DMS53 treated with DMSO at 0.1 percent for 48 hours (cell line): ENCODE results near the gene TTC28.
"Not testable (repeated sequence)": the region's sequence is repeated elsewhere in the genome, so short reads cannot be mapped to it uniquely, and the experiment has no call there.

Experiments used
- DNase-seq: peaks from one replicate; lab custom pipeline; 2025; ENCODE audit not compliant: unreplicated experiment; lab: John Stamatoyannopoulos, UW

TTC28 gene

GRCh38 chr22:28560743-28561101 is 118.9 kb downstream of the TTC28 start:
- DNase-seq, result not testable (repeated sequence)

GRCh38 chr22:28560046-28560742 is 119.4 kb downstream of the TTC28 start:
- DNase-seq, result no peak

GRCh38 chr22:28557184-28557583 is 122.5 kb downstream of the TTC28 start:
- DNase-seq, result no peak

- not testable (repeated sequence) for DNase-seq
Measured at GRCh38 chr22:28553108-28553866, 126.4 kb downstream of the TTC28 start.

DNA sequence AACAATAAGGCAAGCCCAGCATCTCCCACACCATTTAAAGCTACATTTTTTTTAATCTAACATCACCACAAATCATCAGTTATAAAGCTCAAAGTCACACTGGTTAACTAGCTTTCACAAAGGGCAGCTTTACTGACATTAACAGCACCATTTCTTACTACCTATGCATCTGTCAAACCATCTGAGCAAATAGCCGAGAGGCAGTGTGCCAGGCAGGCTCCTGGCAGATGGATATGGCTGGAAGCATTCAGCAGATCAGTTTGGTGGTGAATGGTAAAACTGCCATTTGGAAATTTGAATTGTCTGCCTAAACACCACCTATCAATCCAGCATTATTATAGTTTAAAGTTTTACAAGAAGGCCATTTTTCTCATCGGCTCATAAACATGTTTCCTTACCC is 131.2 kb downstream of the TTC28 start:
- no peak for DNase-seq

DNA sequence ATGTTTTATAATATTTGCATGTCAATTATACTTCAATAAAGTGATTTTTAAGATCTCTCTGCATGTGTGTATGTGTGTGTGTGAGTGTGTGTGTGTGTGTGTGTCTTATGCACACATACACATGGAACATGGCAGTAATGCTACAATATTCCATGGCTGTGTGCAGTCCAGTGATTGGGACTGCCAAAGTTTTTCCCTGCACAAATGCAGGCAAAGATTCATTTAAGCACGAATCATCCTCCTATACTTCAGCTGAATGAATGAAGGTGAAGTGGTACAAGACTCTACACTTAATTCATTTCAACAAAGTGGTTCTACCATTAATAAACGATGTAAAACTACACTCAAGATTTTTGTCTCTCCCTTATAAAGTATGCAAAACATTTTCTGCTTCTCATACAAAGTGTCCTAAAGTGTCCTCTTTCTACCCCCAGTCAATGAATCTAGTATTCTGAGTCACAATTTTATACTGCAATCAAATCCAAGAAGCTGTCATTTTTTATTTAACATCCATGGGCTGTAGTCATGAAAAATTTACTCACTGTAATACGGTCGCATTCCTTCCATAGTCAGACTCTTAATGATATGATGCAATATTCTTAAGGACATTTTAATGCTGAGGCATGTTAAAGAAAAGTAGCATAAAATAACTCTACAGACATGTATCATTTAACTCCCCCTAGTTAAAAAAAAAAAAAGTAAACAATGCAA is 132.4 kb downstream of the TTC28 start:
- DNase-seq, result no peak

- DNase-seq, result no peak
Measured at GRCh38 chr22:28544431-28544868, 135.2 kb downstream of the TTC28 start.

DNA sequence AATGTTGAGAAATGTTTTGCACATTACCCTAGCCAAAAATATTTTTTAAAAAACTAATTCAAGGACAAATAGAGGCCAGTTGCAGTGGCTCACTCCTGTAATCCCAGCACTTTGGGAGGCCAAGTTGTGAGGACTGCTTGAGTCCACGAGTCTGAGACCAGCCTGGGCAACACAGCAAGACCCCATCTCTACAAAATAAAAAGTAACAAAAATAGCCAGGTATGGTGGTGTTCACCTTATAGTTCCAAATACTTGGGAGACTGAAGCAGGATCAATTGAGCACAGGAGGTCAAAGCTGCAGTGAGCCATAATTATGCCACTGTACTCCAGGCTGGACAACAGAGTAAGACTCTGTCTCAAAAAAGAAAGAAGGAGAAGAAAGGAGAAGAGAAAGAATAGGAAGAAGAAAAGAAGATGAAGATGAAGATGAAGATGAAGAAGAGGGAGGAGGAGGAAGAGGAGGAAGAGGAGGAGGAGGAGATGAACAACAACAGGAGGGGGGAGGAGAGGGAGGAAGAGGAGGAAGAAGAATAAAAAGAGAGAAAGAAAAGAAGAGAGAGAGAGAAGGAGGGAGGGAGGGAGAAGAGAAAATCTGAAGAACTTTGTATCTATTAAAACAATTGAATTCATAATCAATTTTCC is 136.5 kb downstream of the TTC28 start:
- no peak for DNase-seq

GRCh38 chr22:28541137-28541536 is 138.5 kb downstream of the TTC28 start:
- DNase-seq, result no peak

GRCh38 chr22:28538922-28539321 is 140.7 kb downstream of the TTC28 start:
- DNase-seq, result no peak

GRCh38 chr22:28530565-28530964 is 149.1 kb downstream of the TTC28 start:
- not testable (repeated sequence) for DNase-seq

DNA sequence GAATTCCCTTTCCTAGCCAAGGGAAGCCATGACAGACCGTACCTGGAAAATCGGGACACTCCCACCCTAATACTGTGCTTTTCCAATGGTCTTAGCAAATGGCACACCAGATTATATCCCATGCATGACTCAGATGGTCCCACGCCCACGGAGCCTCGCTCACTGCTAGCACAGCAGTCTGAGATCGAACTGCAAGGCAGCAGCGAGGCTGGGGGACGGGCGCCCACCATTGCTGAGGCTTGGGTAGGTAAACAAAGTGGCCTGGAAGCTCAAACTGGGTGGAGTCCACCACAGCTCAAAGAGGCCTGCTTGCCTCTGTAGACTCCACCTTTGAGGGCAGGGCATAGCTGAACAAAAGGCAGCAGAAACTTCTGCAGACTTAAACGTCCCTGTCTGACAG is 150.5 kb downstream of the TTC28 start:
- DNase-seq, result not testable (repeated sequence)

- no peak for DNase-seq
Measured at GRCh38 chr22:28521451-28521850, 158.2 kb downstream of the TTC28 start.

DNA sequence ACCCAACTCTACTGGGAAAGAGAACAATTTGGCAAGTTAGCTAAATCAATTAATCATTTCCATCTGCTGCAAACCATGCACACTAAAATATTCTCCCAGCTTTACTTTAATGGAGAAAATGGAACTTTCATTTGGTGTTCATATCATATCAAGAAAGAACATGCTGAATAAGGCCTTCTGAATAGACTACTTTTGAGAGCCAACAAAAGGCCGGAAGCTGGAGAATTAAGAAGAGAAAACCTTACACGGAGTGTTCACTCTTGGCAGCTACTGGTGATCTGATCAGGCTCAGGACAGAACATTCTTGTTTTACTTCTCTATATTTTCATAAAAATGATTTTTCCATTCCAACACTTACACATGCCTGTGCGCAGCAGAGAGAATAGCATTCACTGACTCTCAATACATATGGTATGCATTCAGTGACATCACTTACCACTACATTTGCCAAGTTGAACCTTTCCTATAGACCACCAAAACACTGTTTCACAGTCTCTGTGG is 165.3 kb downstream of the TTC28 start:
- DNase-seq, result no peak

GRCh38 chr22:28512387-28512786 is 167.3 kb downstream of the TTC28 start:
- DNase-seq, result not testable (repeated sequence)

- no peak for DNase-seq
Measured at GRCh38 chr22:28507896-28508295, 171.7 kb downstream of the TTC28 start.

GRCh38 chr22:28506150-28506535 is 173.5 kb downstream of the TTC28 start:
- DNase-seq, result no peak

DNA sequence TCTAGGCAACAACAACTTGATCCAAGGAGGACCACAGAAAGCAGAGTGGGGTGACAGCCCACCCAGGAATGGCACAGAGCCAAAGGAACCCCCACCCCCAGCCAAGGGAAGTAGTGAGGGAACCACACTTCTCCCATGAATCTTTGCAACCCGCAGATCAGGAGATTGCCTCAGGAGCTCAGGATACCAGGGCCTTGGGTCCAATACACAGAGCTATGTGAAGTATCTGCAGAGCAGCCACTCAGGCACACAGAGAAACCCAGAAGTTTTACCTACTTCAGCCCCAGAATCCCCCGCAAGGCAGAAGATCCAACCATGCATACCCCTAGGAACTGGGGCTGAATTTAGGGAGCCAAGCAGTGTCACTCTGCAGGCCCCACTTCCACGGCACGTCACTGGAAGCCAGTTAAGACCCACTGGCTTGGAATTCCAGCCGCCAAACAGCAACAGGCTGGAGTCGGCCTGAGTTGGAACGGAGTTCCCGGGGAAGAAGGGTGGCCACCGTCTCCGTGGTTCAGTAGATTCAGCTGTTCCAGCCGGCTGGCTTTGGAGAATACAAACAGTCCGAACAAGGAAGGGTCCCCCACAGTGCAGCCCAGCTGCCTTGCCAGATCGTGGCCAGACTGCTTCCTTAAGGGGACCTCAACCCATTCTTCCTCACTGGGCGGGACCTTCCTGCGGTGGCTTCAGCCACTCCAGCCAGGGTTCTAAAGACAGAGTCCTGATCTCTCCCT is 174.1 kb downstream of the TTC28 start:
- DNase-seq, result no peak

GRCh38 chr22:28500006-28500405 is 179.6 kb downstream of the TTC28 start:
- no peak for DNase-seq

DNA sequence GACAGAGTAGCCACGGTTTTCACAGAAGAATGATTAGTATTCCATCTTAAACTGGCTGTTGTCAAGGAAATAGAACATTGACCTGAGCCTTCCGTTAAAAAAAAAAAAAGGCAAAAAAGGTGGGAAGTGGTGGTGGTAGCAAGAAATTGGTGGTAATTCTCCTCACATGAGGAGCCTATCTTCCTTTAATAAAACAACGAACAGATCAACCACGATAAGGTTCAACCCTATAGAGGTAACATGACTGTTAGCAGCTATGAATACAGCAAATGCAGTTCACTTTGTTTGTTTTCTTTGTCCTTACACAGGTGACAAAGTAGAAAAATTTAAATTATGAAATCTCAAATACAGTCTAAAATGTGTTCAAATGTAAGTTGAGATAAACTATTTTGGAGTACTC is 181.6 kb downstream of the TTC28 start:
- no peak for DNase-seq

DNA sequence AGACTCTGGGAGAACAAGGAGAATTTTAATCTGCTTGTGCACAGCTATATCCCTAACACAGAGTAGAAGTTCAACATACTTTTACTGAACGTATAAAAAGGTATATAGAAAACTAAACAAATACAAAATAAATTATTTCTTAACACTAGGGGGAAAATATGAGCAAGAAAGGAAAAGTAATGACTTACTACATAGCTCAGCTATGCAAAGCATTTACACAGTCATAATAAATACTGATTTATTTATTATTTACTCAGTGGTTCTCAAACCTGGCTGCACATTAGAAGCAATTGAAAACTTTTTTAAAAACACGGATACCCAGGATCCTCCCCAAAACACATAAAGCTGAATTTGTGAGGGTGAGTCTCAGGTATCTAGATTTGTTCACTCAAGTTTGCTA is 182.5 kb downstream of the TTC28 start:
- DNase-seq, result no peak
